ENCODE results near the gene PIK3AP1.

- no peak for TF ChIP-seq EZH2 (IDR thresholded peaks at IDR 0.05; ENCODE audit: borderline replicate concordance, low read length)
- no peak for TF ChIP-seq CTCF (IDR thresholded peaks at IDR 0.05; ENCODE audit: low read length)
Measured at GRCh38 chr10:96686514-96686913, 33.8 kb downstream of the PIK3AP1 start.
